NCI-H1092 (cell line): ENCODE data around the gene RAB7B.
"Not testable (repeated sequence)": the region's sequence is repeated elsewhere in the genome, so short reads cannot be mapped to it uniquely, and the experiment has no call there.

Source experiments
- DNase-seq: peaks from one replicate; lab custom pipeline; 2025; lab: John Stamatoyannopoulos, UW

RAB7B gene

DNA sequence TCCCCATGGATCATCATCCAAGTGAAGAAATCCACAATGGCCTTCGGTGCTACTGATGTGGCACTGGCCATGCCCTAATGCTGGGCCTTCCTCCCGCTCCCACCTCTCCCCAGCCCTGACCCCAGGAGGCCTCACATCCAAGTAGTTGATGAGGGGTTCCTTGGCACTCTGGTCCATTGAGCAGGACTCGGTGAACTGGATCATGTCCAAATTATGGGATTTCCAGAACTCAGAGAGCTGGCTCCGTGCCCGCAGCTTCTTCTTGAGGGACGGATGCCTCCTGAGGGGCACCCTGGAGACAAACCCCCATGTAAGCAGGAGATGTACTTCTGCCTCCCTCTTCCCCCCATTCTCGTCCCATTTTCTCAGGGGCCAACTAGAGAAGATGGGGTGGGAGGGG is 19.6 kb upstream of the RAB7B start:
- no peak for DNase-seq

DNA sequence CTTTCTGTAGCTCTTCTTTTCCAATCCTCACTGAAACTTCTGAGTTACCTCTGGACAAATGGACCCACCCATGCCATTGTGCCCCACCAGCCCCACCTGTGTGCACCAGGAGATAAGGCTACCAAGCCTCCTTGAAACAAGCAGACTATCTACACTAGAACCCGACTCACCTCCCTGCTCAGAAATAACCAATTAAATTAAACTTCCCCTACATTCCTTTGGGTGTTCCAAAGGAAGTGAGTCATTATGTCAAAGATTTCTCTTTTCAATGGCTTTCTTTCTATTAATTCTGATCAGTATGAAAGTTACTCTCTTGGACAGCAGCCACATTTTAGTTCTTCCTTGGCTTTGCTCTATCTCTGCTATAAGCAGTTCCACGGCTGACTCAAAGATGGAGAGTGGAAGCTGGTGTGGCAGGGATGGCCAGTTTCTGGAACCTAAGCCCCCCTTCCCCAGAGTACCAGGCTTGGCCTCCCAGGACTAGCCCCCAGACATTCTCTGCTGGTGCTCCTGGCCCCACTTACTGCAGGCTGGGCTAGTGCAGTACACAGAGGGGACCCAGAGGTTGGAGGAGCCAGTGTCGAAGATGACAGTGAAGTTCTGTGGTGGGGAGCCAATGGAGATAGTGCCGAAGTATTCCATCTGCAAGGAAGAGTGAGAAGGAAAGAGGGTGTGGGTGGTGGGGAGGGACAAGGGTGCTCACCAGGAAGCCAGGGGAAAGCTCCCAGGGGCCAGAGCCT is 18.6 kb upstream of the RAB7B start:
- no peak for DNase-seq

DNA sequence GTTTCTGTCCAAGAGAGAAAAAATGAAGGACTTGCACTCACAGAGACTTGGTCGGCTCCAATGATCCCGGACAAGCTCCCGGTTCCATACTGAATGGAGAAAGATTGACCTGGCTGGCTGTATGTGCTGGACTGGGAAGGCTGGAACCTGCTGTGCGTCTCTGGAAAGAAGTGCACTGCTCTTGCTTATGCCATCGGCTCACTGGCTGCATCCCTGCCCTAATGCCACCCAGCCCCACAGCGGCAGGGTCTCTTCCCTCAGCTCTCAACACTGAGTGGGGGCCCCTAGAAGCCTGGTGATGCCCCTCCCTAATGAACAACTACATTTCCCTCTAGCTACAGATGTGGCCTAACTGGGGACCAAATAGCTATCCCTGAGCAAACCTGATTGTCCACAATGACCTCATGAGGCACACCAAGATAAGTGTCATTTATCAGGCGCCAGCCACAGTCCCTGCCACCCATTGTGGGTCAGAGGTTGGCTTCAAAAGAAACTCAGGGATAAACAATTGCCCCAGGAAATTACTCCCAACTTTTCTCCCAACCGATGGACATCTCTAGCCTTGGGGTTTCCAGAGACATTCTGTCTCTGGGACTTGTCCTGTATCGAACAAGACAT is 17.9 kb upstream of the RAB7B start:
- no peak for DNase-seq

DNA sequence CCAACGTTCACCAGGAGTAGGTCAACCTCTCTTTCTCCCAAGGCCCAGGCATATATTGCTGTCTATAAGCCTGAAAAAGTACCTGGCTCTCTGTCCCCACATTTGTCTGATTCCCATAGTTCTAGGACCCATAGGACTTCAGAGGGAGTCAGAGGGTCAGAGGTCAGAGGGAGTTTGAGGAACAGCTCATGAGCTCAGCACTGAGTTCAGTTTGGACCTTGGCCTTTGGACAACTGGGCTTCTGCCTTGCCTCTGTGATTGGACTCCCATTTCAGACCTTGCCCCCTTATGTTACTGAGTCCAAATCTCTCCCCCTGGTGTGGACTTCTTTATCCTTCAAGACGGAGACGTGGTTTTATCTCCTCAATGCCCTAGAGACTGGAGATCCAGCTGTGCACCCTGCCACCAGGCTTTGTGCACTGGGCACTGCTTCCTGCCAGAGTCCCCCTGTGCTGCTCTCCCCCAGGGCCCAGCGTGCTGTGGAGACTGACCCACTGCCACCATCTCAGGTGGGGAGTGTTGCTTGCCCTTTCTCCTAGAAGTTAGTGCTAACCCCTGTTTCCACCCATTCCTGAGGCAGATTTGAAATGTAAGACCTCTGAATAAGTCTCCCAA is 17.3 kb upstream of the RAB7B start:
- no peak for DNase-seq

DNA sequence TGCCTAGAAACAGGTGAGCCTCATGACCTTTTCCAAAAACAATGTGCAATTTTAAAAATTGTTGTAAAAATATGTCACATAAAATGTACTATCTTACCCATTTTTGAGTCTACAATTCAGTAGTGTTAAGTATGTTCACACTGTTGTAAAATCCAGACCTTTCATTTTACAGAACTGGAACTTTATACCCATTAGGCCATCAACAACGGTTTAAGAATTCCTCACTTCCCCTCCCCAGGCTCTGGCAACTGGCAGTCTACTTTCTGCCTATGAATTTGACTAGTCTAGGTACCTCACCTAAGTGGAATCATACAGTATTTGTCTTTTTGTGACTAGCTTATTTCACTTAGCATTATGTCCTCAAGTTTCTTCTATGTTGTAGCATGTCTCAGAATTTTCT is 11.9 kb upstream of the RAB7B start:
- DNase-seq, result no peak

DNA sequence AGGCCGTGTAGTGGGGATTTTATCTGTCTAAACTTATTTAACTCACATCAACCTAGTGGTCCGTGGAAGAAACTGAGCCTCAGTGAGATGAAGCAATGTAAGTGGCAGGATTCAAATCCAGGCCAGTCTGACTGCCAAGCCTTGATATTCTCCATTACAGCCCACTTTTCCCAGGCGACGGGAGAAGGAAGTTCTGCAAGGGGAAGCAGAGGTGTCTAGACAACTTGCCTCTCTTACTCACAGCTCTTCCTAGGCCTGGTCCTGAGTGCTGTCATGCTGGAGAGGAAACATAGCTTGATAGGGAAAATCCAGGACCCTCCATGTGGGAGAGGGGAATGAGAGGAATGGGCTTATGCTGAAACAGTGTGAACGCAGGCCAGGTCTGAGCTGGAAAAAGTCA is 11.4 kb upstream of the RAB7B start:
- DNase-seq, result no peak

DNA sequence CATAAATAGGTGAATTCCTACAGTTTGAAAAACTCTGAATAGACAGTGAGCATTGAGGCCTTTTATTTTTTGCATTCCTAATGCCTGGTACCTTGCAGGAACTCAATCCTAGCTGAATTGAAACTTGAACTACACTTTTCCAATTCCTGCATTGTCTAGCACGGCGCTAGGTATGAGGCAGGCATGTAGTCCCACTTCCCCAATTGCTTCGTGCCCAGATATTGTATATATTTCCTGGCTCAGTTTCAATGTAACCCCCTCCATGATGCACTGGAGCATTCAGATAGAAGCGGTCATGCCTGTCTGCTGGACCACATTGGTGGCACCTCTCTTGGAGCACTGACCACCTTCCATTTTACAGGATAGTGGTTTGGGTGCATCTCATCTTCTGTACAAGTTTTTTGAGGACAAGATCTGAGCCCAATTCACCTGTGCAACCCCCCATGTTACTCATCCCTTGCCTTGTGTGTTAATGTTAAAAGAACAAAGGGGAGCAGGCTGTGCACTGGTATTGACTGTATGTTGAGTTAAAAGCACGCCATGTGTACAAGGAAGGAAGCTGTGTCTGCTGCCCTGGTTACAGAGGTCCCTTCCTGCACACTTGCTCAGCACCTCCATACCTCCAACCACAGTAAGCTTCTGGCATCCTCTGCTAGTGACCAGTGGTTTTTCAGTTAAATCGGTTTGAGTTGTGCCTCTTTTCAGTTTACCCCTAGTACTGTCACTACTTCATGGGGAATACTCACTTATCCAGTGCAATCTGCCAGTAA is 10.0 kb upstream of the RAB7B start:
- no peak for DNase-seq

DNA sequence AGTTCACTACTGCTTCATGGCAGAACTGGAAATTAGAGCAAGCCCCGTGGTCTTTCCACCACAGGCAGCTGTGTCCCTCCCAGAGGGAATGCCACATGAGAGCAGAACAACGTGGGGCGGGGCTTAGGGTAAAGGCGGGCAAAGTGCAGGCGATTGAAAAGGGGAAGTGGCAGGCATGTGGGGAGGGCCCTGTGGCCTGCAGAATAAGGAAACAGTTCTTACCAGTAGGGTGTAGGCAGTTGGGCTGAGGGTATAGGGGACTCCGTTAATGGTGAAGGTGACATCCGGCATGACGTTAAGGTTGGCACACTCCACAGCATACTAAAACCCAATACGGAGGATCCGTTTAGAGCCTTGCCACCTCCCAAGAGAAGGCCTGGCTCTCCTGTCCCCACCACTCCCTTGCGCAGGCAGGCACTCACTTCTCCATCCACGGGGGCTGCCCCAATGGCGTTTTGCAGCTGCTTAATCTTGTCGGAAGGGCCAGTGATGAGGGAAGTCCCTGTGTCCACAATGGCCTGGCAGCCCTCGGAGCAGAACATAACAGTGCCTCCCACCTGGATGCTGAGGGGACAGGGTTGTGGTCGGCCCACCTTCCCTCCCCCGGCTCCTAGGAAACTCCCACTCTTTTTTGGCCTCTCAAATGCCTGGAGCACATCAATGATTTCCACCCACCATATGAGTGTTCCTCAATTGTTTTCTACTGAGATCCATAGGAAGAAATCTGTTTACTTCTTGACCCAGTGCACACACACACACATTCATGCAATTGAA is 9.1 kb upstream of the RAB7B start:
- DNase-seq, result no peak

DNA sequence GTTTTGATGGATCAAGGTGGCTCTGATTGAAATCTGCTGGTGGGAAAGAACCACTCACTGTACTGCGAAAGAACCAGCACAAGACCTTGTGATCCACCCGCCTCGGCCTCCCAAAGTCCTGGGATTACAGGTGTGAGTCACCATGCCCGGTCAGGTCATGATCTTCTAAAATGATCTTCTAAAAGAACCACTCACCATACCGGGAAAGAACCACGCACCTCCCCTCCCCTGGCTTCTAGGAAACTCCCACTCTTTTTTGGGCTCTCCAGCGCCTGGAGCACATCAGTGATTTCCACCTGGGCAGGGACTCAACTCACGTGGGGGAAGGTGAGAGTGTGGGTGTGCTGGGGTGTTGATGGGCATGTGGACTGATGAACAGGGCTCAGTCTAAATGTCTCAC is 7.9 kb upstream of the RAB7B start:
- no peak for DNase-seq

DNA sequence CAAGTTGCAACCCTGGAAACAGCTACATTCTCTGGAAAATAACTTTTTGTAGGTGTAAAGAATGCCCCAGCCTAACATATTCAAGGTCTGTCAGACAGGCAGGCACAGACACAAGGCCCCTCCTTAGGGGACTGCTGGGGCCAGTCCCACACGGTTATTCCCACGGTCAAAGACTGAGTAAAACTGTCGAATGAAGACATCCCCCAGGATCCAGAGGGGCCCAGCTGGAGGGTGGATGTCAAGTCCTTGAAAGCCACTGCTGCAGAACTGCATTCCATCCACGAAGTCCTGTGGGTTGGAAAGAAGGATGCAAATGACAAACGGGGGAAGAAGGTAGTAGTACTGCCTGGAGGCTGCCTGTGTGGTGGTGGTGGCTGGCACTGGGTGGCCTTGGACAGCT is 6.9 kb upstream of the RAB7B start:
- DNase-seq, result no peak

DNA sequence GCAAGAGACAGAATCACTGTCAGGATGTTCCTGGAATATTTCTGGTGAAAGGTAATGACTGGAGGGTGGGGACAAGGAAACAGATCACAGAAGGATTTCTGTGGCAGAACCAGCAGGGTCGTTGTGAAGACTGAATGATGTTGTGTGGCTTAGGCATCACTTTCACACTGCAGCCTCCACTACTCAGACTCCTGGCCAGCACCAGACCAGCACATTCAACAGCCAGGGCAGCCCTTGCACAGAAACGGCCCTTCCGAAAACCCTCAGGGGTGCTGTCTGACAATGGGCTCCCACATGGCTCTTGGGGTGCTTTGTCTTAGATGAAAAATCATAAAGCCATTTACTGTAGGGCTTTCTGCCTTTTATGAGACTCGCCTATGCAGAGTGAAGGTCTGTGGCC is 3.8 kb upstream of the RAB7B start:
- DNase-seq, result no peak

DNA sequence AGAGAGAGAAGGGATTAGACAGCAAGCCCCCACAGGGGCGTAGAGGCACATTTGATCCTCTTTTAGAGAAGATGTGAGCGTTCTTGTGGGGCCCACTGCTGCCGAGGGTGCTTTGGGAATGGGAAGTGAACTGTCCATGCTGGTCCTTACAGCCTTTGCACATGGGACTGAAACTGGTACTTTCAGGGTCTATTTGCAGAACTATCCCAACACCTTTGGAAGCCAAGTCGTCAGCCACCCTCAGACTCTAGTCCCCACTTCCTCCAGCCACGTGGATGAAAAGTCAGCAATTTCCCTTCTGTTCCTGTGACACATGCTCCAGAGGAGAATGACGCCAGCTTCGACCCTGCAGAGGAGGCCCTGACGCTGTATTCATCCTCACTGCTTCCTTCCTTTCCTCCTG is 2.6 kb upstream of the RAB7B start:
- no peak for DNase-seq

DNA sequence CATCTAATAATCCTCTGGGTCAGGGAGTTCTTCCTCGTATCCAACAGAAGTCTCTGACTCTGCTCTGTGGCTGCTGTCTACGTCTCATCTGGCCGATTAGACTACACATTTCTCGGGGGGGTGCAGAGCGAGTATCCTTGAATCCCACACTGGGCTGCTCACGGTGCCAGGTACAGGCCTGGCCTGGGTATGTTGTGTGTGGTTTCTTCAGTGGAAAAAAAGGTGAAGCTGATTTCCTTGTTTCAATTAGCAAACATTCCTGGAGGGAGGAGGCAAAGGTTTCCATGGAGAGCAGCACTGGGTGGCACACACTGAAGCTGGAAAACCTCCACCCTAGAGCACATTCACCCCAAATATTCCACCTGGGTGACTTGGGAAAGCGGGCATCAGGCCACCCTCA is 2.0 kb upstream of the RAB7B start:
- DNase-seq, result no peak

DNA sequence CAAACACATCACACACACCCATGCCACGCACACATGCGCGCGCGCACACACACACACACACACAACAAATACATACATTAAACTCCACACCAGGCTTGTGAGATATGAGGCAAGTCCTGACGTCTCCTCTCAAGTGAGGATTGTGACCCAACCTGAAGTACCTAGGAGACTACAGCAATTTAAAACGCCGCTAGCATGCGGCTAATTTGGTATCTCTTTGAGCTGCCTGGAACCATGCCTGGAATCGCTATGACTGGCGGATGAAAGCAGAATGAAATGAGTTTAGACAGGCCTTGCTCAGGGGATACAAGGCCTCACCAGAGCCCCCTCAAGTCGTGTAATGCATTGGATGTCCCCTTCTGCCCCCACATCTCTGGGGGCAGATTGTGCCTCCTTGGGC is 1.6 kb upstream of the RAB7B start:
- DNase-seq, result peak; percentile 29

DNA sequence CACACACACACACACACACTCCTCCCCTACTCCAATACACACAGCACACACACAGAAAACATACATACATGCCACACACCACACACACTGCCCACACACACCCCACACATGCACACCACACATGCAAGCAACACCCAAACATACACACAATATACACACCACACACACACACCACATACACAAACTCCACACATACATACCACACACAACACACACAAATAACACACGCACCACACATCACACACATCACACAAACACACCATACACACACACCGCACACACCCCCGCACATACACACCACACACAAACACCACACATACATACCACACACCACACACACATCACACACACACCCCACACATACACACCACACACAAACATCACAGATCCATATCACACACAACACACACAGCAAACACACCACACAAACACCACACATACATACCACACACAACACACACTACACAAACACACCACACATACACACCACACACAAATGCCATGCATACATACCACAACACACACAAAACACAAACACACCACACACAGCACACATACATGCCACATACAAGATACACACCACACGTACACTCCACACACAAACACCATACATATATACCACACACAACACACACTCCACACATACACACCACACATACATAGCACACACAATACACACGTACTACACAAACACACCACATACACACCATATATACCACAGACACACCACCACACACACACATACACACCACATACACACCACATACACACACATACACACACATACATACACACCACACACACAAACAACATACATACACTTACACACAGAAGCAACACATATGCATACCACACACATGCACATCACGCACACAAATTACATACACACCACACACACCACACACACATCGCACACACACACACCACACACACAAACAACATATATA is 932 bp upstream of the RAB7B start:
- no peak for DNase-seq

DNA sequence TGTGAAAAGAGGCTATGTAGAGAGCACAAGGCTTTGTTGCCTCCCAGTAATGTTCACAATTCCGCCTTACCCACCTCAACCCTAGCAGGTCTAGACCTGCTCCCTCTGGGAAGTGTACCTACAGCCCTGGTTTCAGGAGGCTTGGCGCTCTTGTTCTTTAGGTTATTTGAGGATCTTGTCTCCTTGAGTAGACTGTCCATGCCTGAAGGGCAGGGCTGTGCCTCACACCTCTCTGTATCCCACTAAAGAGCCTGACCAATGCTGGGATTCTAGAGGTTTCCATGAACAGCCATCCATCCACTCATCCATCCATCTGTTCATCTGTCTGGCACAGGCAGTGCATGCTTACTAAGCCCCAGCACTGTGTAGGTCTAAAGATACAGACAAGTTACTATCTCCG is 1.0 kb downstream of the RAB7B start:
- no peak for DNase-seq

DNA sequence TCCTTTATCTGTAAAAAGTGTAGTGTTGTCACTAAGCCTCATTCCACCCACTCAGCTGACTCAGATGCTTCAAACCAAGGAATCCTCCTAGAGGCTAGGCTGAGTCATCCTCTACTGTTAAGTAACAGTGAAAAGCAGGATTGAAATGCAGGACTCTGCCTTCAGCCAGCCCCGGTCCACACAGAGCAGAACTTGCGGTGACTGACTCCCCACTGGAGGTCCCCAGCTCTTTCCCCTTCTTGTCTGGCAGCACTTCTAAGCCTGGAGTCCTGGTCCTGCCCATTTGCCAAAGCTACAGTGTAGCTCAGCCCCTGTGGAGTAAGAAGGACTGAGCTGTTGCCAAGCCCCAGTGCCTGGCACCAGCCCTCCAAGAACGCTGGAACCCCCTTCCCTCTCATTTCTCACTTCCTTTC is 1.7 kb downstream of the RAB7B start:
- DNase-seq, result no peak

DNA sequence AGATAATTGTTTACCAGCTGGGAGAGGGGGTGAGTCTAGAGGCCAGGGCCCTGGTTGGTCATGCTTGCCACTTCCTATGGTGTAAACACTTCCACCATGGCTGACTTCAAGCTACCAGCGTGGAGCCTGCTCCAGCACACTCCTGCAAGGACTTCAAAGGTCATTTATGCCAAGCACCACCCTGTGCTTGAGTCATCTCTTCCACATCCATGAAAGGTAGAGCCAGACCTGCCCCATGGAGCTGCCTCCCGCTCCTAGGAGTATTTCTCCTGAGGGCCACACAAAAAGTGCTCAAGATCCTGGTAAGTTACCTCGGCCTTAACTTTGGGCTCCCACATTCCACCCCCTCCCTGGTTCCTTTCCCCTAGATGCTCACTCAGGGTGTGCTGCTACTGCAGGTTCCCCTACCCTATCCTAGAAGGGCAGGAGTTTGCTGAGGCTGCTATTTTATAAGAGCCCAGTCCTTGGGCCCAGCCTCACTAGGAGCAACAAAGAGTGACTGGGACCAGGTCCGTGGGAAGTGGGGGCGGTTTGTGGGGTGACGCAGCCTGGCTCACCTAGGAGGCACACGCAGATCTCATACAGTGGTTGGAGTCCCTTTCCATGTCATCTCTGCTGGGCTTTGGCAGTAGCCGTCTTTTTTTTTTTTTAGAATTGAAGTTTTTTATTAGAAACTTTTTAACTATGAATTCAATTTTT is 2.4 kb downstream of the RAB7B start:
- DNase-seq, result no peak

DNA sequence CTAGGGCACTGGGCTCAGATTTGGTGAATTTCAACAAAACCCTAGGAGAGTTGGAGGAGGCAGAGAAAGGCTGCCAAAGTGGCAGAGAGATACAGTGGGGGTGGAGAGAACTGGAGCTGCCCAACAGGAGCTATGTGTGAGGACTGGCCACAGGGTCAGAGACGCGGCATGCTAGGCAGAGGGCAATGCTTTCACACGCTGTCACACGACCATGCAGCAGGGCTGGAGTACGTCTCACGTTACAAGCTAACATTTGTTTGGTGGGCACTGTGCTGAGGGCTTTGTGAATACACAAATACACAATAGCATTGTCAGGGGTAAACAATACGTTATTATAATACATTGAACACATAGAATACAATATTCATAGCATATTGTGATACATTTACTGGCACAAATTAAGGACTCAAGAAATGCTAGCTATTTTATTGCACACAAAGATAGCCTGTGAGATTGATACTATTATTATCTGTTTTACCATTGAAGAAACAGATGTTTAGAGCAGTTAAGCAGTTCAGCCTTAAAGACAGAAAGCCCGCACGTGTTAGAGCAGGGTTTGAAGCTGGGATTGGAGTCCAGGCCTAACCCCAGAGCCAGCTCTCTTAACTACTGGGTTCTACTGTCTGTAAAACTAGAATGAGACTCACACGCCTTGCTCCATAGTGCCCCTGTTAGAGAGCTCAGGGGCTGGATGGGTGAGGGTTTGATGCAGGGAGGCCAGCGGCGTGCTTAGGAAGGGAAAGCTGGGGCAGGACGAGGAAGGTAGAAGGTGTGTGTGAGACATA is 4.5 kb downstream of the RAB7B start:
- no peak for DNase-seq

DNA sequence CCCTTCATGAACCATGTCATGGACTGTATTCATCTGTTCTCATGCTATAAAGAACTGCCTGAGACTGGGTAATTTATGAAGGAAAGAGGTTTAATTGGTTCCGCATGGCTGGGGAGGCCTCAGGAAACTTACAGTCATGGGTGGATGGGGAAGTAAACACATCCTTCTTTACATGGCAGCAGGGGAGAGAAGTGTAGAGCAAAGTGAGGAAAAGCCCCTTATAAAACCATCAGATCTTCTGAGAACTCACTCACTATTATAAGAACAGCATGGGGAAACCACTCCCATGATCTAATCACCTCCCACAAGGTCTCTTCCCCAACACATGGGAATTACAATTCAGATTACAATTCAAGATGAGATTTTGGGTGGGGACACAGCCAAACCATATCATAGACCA is 6.6 kb downstream of the RAB7B start:
- not testable (repeated sequence) for DNase-seq
